H1 (cell line): ENCODE measurements around the gene RGL1. TPM values are rescaled to one million over a fixed set of nuclear protein-coding genes. Genes with fewer than 3 reads are reported as not detected.

ENCODE experiments used
- CTCF ChIA-PET: fragments of 300-600 bp; sonication (Branson Sonifier 250); formaldehyde crosslinking; loops from one replicate; lab custom pipeline; 2021; ENCODE audit not compliant: partially characterized antibody; lab: Charles Lee
- POLR2A ChIA-PET: fragments of 300-600 bp; sonication (Branson Sonifier 250); formaldehyde crosslinking; loops from one replicate; lab custom pipeline; 2021; ENCODE audit warnings: inconsistent platforms; ENCODE audit not compliant: partially characterized antibody; lab: Charles Lee
- DNase-seq, 2 experiments: peaks; one replicate each; pipeline versions ENCODE4 v3.0.0 to v3.0.0-alpha.2; 2010 to 2022; ENCODE audit warnings: low spot score in 2 of 2, low read depth in 1 of 2, mixed read lengths in 1 of 2
- FAIRE-seq: peaks from 2 replicates; lab custom pipeline; 2011; peaks lifted over from hg19 to GRCh38; lab: Jason Lieb, UNC
- H2AFZ ChIP-seq: 2 replicates; pipeline ENCODE4 v1.8.1; 2012; ENCODE audit warnings: low read length, inconsistent platforms
- H2AK5ac ChIP-seq: 2 replicates; pipeline ENCODE4 v1.6.1; 2013; ENCODE audit warnings: low read depth, low read length
- H2BK120ac ChIP-seq: replicated peaks from 2 replicates; pipeline ENCODE3; 2013; ENCODE audit warnings: low read depth, low read length, inconsistent platforms
- H2BK12ac ChIP-seq: 2 replicates; pipeline ENCODE4 v1.6.1; 2013; ENCODE audit warnings: low read depth, low read length
- H2BK15ac ChIP-seq: 2 replicates; pipeline ENCODE4 v1.6.1; 2013; ENCODE audit warnings: low read length
- H2BK20ac ChIP-seq: 2 replicates; pipeline ENCODE4 v1.6.1; 2013; ENCODE audit warnings: low read length
- H2BK5ac ChIP-seq: 2 replicates; pipeline ENCODE4 v1.6.1; 2013; ENCODE audit warnings: low read depth, low read length
- H3K14ac ChIP-seq: 2 replicates; pipeline ENCODE4 v1.6.1; 2013; ENCODE audit warnings: inconsistent platforms; ENCODE audit not compliant: insufficient read length
- H3K18ac ChIP-seq: 2 replicates; pipeline ENCODE4 v1.6.1; 2013; ENCODE audit warnings: low read length; ENCODE audit errors: extremely low read depth
- H3K23ac ChIP-seq: 2 replicates; pipeline ENCODE4 v1.6.1; 2013; ENCODE audit warnings: inconsistent platforms; ENCODE audit not compliant: insufficient read length
- H3K23me2 ChIP-seq: 2 replicates; pipeline ENCODE4 v1.6.1; 2013; ENCODE audit warnings: low read depth, low read length
- H3K27ac ChIP-seq: 2 replicates; pipeline ENCODE4 v1.6.1; 2011; ENCODE audit warnings: low read depth, low read length, inconsistent platforms
- H3K27me3 ChIP-seq, 4 experiments: replicated peaks in 1 of 4; 1 replicate in 1 of 4; 2 replicates in 3 of 4; pipeline versions ENCODE4 v1.6.1 to v1.8.1; 2011 to 2013; ENCODE audit warnings: low read length in 3 of 4, mild to moderate bottlenecking in 3 of 4, inconsistent platforms in 2 of 4, mixed read lengths in 2 of 4, moderate library complexity in 1 of 4; ENCODE audit not compliant: control insufficient read depth in 3 of 4, insufficient read depth in 3 of 4; ENCODE audit errors: extremely low read depth in 1 of 4
- H3K36me3 ChIP-seq, 4 experiments: 2 replicates each; pipeline versions ENCODE4 v1.6.1 to v1.8.1; 2011 to 2013; ENCODE audit warnings: mild to moderate bottlenecking in 4 of 4, low read length in 3 of 4, moderate library complexity in 2 of 4, control low read depth in 1 of 4, inconsistent platforms in 1 of 4; ENCODE audit not compliant: insufficient read depth in 4 of 4, control insufficient read depth in 2 of 4
- H3K4ac ChIP-seq: replicated peaks from 2 replicates; pipeline ENCODE3; 2013; ENCODE audit warnings: low read length, low read depth, mixed read lengths, inconsistent platforms; ENCODE audit not compliant: insufficient read length
- H3K4me1 ChIP-seq, 4 experiments: replicated peaks in 1 of 4; 1 replicate in 1 of 4; 2 replicates in 3 of 4; pipeline versions ENCODE4 v1.6.1 to v1.8.1; 2011 to 2013; ENCODE audit warnings: low read length in 3 of 4, inconsistent platforms in 2 of 4, mixed read lengths in 1 of 4; ENCODE audit not compliant: insufficient read depth in 4 of 4, control insufficient read depth in 3 of 4
- H3K4me2 ChIP-seq, 2 experiments: 2 replicates each; pipeline versions ENCODE4 v1.6.1 to v1.8.1; 2011 to 2013; ENCODE audit warnings: low read depth in 2 of 2, low read length in 2 of 2, control low read depth in 1 of 2, inconsistent platforms in 1 of 2, mild to moderate bottlenecking in 1 of 2; ENCODE audit not compliant: insufficient read depth in 1 of 2
- H3K4me3 ChIP-seq, 4 experiments: fragments of 200-600, 300-600 bp in 1 of 4; sonication (generic), shearing (Covaris generic), sonication (Bioruptor Twin) in 1 of 4; 2 replicates each; pipeline versions ENCODE4 v1.5.1 to v1.8.1; 2011 to 2016; ENCODE audit warnings: low read length in 4 of 4, low read depth in 3 of 4, control low read depth in 2 of 4, inconsistent platforms in 2 of 4, mild to moderate bottlenecking in 2 of 4, mixed read lengths in 1 of 4, moderate library complexity in 1 of 4; ENCODE audit not compliant: insufficient read depth in 2 of 4; ENCODE audit errors: extremely low read depth in 1 of 4
- H3K56ac ChIP-seq: replicated peaks from 2 replicates; pipeline ENCODE3; 2013; ENCODE audit warnings: low read depth, mild to moderate bottlenecking, mixed read lengths, low read length, inconsistent platforms; ENCODE audit not compliant: insufficient read length
- H3K79me1 ChIP-seq: 2 replicates; pipeline ENCODE4 v1.6.1; 2013; ENCODE audit warnings: low read depth, low read length, control low read depth
- H3K79me2 ChIP-seq, 2 experiments: 2 replicates each; pipeline versions ENCODE4 v1.6.1 to v1.8.1; 2012 to 2013; ENCODE audit warnings: low read length in 2 of 2, mild to moderate bottlenecking in 2 of 2, inconsistent platforms in 1 of 2; ENCODE audit not compliant: insufficient read depth in 2 of 2, control insufficient read depth in 1 of 2
- H3K9ac ChIP-seq, 4 experiments: replicated peaks in 1 of 4; 1 replicate in 1 of 4; 2 replicates in 3 of 4; pipeline versions ENCODE4 v1.6.1 to v1.8.1; 2011 to 2013; ENCODE audit warnings: low read depth in 3 of 4, low read length in 3 of 4, control low read depth in 2 of 4, mild to moderate bottlenecking in 2 of 4, moderate library complexity in 2 of 4, inconsistent platforms in 1 of 4; ENCODE audit errors: extremely low read depth in 1 of 4
- H3K9me3 ChIP-seq, 2 experiments: 2 replicates each; pipeline versions ENCODE4 v1.6.1 to v1.8.1; 2012 to 2013; ENCODE audit warnings: mild to moderate bottlenecking in 2 of 2, moderate library complexity in 2 of 2, control low read depth in 1 of 2, inconsistent platforms in 1 of 2, low read depth in 1 of 2, low read length in 1 of 2, mixed read lengths in 1 of 2; ENCODE audit not compliant: insufficient read depth in 2 of 2
- H4K20me1 ChIP-seq, 2 experiments: replicated peaks in 1 of 2; 2 replicates each; pipeline versions ENCODE3 to v1.8.1; 2011 to 2013; ENCODE audit warnings: inconsistent platforms in 2 of 2, low read length in 2 of 2, mild to moderate bottlenecking in 1 of 2; ENCODE audit not compliant: insufficient read depth in 2 of 2, control insufficient read depth in 1 of 2
- H4K5ac ChIP-seq: 2 replicates; pipeline ENCODE4 v1.6.1; 2013; ENCODE audit warnings: low read length, low read depth, mixed read lengths, inconsistent platforms; ENCODE audit not compliant: insufficient read length
- H4K8ac ChIP-seq: 2 replicates; pipeline ENCODE4 v1.8.0; 2013; ENCODE audit warnings: mild to moderate bottlenecking, moderate library complexity, low read length, inconsistent platforms; ENCODE audit not compliant: insufficient read depth; ENCODE audit errors: extremely low read depth
- H4K91ac ChIP-seq: replicated peaks from 2 replicates; pipeline ENCODE3; 2013; ENCODE audit warnings: low read length, mixed read lengths, inconsistent platforms; ENCODE audit not compliant: insufficient read length
- BRCA1 ChIP-seq: IDR thresholded peaks from 2 replicates; pipeline ENCODE4 v1.6.1; 2012; ENCODE audit warnings: low read depth, low read length, improper control_type of control experiment
- CBX5 ChIP-seq: fragments of 300-800, 300-1000 bp; sonication (generic); IDR thresholded peaks from 2 replicates; pipeline ENCODE4 v1.7.1; 2016; ENCODE audit warnings: antibody characterized with exemption, low read length, low read depth
- CHD2 ChIP-seq: IDR thresholded peaks from 2 replicates; pipeline ENCODE4 v1.6.1; 2012; ENCODE audit warnings: low read length, improper control_type of control experiment
- GTF2F1 ChIP-seq: IDR thresholded peaks from 2 replicates; pipeline ENCODE4 v1.6.1; 2012; ENCODE audit warnings: low read depth, low read length, improper control_type of control experiment, borderline replicate concordance
- JUN ChIP-seq: IDR thresholded peaks from 2 replicates; pipeline ENCODE4 v1.6.1; 2011; ENCODE audit warnings: low read depth, mild to moderate bottlenecking, improper control_type of control experiment, low read length
- KDM5A ChIP-seq: fragments of 200-600 bp; IDR thresholded peaks from 2 replicates; pipeline ENCODE4 v1.7.1; 2012; ENCODE audit warnings: mild to moderate bottlenecking, low read length, inconsistent platforms, mixed read lengths
- RFX5 ChIP-seq: IDR thresholded peaks from 2 replicates; pipeline ENCODE4 v1.6.1; 2011; ENCODE audit warnings: low read depth, low read length, improper control_type of control experiment, borderline replicate concordance
- RNF2 ChIP-seq: fragments of 200-900, 300-1000 bp; sonication (generic); IDR thresholded peaks from 2 replicates; pipeline ENCODE4 v1.7.1; 2016; ENCODE audit warnings: borderline replicate concordance, low read depth, mild to moderate bottlenecking, antibody characterized with exemption, low read length; ENCODE audit not compliant: poor library complexity, severe bottlenecking; ENCODE audit errors: missing control alignments
- SP1 ChIP-seq: IDR thresholded peaks from 2 replicates; pipeline ENCODE4 v1.6.1; 2011; ENCODE audit warnings: low read depth, low read length
- SUZ12 ChIP-seq: fragments of 200-600 bp; sonication (generic); IDR thresholded peaks from 2 replicates; pipeline ENCODE4 v1.6.1; 2012; ENCODE audit warnings: mild to moderate bottlenecking, inconsistent platforms, low read length, moderate library complexity, mixed read lengths
- YY1 ChIP-seq: IDR thresholded peaks from 2 replicates; pipeline ENCODE4 v1.6.1; 2011; ENCODE audit warnings: low read depth, mild to moderate bottlenecking, low read length
- WGBS, 2 experiments: shearing (Covaris generic) in 1 of 2; methylation state at CpG; one replicate each; pipeline versions ENCODE4 v1.1.6 to v1.1.7; 2013 to 2015; ENCODE audit warnings: low lambda C conversion rate in 2 of 2, mixed read lengths in 2 of 2, inconsistent platforms in 1 of 2, low coverage in 1 of 2, missing lambda C conversion rate in 1 of 2; ENCODE audit not compliant: insufficient replicate concordance in 2 of 2, insufficient coverage in 1 of 2, insufficient read length in 1 of 2; ENCODE audit errors: extremely low coverage in 1 of 2, missing lambda C conversion rate in 1 of 2; 5-methylcytosine and 5-hydroxymethylcytosine counted together
- polyA plus RNA-seq, 7 experiments: library from polyadenylated mRNA; depleted of rRNA in 3 of 7; stranded (reverse) in 5 of 7; unstranded in 2 of 7; fragments of >200 nt in 5 of 7; fragments of 200-250 nt in 2 of 7; gene quantifications; 1 replicate in 5 of 7; 2 replicates in 1 of 7; 4 replicates in 1 of 7; pipeline versions ENCODE4 v1.2.1 to v1.2.3, GENCODE V29; 2011 to 2013; ENCODE audit warnings: missing spikeins in 2 of 7, mixed read lengths in 2 of 7
- total RNA-seq: library from RNA; stranded (reverse); fragmentation: NEBNext Ultra II Directional; extraction: Animal tissue kit (Norgen Biotek cat#: 25700); gene quantifications from 2 replicates; pipeline ENCODE4 v1.2.1, GENCODE V29; 2021
- TF ChIP-seq, protein P1 (sequence below): IDR thresholded peaks from 2 replicates; pipeline ENCODE4 v1.6.1; 2011; ENCODE audit warnings: low read depth, mild to moderate bottlenecking, low read length; ENCODE audit not compliant: insufficient read depth
- TF ChIP-seq, protein P2 (sequence below): IDR thresholded peaks from 2 replicates; pipeline ENCODE4 v1.6.1; 2011; ENCODE audit warnings: low read length, improper control_type of control experiment

The RGL1 gene
- total and polyA plus RNA-seq, 2 of the 8 experiments (the other 6 are each of a cell fraction or from before 2014, with no cell fraction given), result 0.98 to 2.4 TPM

DNA sequence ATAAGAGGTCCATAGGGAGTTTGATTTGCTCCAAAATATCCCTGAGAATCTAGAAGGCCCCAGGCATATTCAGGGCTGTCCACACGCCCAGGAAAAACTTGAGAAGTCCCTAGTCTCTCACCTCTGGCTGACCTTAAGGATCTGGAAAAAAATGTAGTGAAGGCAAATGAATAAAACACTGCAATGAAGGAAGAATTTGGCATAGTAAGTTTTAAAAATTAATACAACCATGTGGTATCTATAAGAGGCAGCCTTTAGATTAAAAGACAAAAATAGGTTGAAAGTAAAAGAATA is 141.3 kb downstream of the RGL1 start:
- 76% methylated on average over 1 of the region's 1 CpG; no CpG with 5 or more reads in 1 of the 2 experiments for WGBS, 2 experiments
- Histone ChIP-seq H2BK120ac (no peak overlapping the region), H3K36me3 (no peaks in the 10 kb centered on the region), H4K20me1 (peaks cover 0 to 2% of the 10 kb centered on the region in 2 experiments), H2BK12ac (no peak overlapping the region), H3K79me2 (no peaks in the 10 kb centered on the region), H3K4me2 (no peak overlapping the region; a peak in 1 of 4 replicates), H3K23me2 (no peaks in the 10 kb centered on the region), H2AK5ac (no peak overlapping the region), H3K79me1 (no peaks in the 10 kb centered on the region), H2BK20ac (no peak overlapping the region), H4K91ac (no peak overlapping the region), H3K14ac (no peak overlapping the region), H3K9me3 (no peaks in the 10 kb centered on the region), H3K23ac (no peak overlapping the region), H3K27ac (no peak overlapping the region), H3K9ac (no peak overlapping the region), H2BK5ac (no peak overlapping the region), H3K4ac (no peak overlapping the region), H2BK15ac (no peak overlapping the region), H2AFZ (no peak overlapping the region), H3K4me1 (peaks cover 4 to 10% (median 5%) of the 10 kb centered on the region in 4 experiments; a peak in 6 of 7 replicates), H3K18ac (no peak overlapping the region), H3K4me3 (no peak overlapping the region), H4K5ac (no peak overlapping the region), H4K8ac (no peak overlapping the region), H3K27me3 (peaks cover 0 to 36% (median 30%) of the 10 kb centered on the region in 4 experiments; a peak in 6 of 7 replicates), H3K56ac (no peak overlapping the region)
- FAIRE-seq, result no peak
- DNase-seq, result no peak
- ChIA-PET CTCF (interaction anchor here (0.8 to 2.1 kb wide), 3 partner anchors 24 to 291 kb away, joined by 3 to 9 read pairs (median 4); no protein-coding TSS in a partner anchor), POLR2A (interaction anchor here (1.6 kb wide), 1 partner anchor 10 kb away, joined by 6 read pairs; no protein-coding TSS in a partner anchor)
- TF ChIP-seq CBX5, result no peak
- no peak for TF ChIP-seq RFX5
- no peak for TF ChIP-seq GTF2F1
- no peak for TF ChIP-seq RNF2
- TF ChIP-seq KDM5A, result no peak
- TF ChIP-seq JUN, result no peak
- TF ChIP-seq BRCA1, result no peak
- no peak for TF ChIP-seq SP1
- no peak for TF ChIP-seq YY1
- TF ChIP-seq, protein P1, sequence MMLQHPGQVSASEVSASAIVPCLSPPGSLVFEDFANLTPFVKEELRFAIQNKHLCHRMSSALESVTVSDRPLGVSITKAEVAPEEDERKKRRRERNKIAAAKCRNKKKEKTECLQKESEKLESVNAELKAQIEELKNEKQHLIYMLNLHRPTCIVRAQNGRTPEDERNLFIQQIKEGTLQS, result no peak
- no peak for TF ChIP-seq SUZ12
- TF ChIP-seq, protein P2, sequence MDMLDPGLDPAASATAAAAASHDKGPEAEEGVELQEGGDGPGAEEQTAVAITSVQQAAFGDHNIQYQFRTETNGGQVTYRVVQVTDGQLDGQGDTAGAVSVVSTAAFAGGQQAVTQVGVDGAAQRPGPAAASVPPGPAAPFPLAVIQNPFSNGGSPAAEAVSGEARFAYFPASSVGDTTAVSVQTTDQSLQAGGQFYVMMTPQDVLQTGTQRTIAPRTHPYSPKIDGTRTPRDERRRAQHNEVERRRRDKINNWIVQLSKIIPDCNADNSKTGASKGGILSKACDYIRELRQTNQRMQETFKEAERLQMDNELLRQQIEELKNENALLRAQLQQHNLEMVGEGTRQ, result no peak
- no peak for TF ChIP-seq CHD2
